Tibial artery (tissue), 4 donors: ENCODE measurements around the gene SLC35E2B.
"Not testable (repeated sequence)": the region's sequence is repeated elsewhere in the genome, so short reads cannot be mapped to it uniquely, and the experiment has no call there.

Experiments
- DNase-seq, 2 donors: peaks; one replicate each; pipeline ENCODE4 v3.0.0-alpha.2; 2019
- H3K27ac ChIP-seq, 2 donors: fragments of 200-600 bp; sonication (generic) in 1 of 2; 1 replicate in 1 of 2; 2 replicates in 1 of 2; pipeline ENCODE4 v1.5.1; 2018 to 2019; ENCODE audit warnings: mild to moderate bottlenecking in 1 of 2
- H3K27me3 ChIP-seq, 2 donors: fragments of 200-600 bp; sonication (generic) in 1 of 2; one replicate each; pipeline versions ENCODE4 v1.5.1 to v1.6.0; 2016 to 2019
- H3K36me3 ChIP-seq, 3 donors: fragments of 200-600 bp; sonication (generic) in 2 of 3; one replicate each; pipeline ENCODE4 v1.5.1; 2016 to 2019; ENCODE audit warnings: mild to moderate bottlenecking in 2 of 3
- H3K4me1 ChIP-seq, 4 donors: fragments of 200-600 bp; sonication (generic) in 2 of 4; 1 replicate in 3 of 4; 2 replicates in 1 of 4; pipeline ENCODE4 v1.5.1; 2016 to 2019
- H3K4me3 ChIP-seq, 2 donors: fragments of 200-600 bp; sonication (generic) in 1 of 2; 1 replicate in 1 of 2; 2 replicates in 1 of 2; pipeline ENCODE4 v1.5.1; 2018 to 2019; ENCODE audit warnings: mild to moderate bottlenecking in 2 of 2
- H3K9me3 ChIP-seq, 3 donors: fragments of 200-600 bp; sonication (generic) in 1 of 3; one replicate each; pipeline ENCODE4 v1.5.1; 2016 to 2019
- intact Hi-C: fragments of 100-400 bp; cut with DNase I; formaldehyde crosslinking; loops from one replicate; pipeline ENCODE4 v1.15.0; 2023; ENCODE audit warnings: low total_unique reads
- TF ChIP-seq, protein P1 (sequence below), 2 experiments: fragments of 200-600 bp in 1 of 2; fragments of 450-650 bp in 1 of 2; IDR thresholded peaks; one replicate each; pipeline ENCODE4 v1.5.1; 2017 to 2019; ENCODE audit warnings: antibody characterized with exemption in 2 of 2, mild to moderate bottlenecking in 1 of 2, moderate library complexity in 1 of 2

Gene SLC35E2B

DNA sequence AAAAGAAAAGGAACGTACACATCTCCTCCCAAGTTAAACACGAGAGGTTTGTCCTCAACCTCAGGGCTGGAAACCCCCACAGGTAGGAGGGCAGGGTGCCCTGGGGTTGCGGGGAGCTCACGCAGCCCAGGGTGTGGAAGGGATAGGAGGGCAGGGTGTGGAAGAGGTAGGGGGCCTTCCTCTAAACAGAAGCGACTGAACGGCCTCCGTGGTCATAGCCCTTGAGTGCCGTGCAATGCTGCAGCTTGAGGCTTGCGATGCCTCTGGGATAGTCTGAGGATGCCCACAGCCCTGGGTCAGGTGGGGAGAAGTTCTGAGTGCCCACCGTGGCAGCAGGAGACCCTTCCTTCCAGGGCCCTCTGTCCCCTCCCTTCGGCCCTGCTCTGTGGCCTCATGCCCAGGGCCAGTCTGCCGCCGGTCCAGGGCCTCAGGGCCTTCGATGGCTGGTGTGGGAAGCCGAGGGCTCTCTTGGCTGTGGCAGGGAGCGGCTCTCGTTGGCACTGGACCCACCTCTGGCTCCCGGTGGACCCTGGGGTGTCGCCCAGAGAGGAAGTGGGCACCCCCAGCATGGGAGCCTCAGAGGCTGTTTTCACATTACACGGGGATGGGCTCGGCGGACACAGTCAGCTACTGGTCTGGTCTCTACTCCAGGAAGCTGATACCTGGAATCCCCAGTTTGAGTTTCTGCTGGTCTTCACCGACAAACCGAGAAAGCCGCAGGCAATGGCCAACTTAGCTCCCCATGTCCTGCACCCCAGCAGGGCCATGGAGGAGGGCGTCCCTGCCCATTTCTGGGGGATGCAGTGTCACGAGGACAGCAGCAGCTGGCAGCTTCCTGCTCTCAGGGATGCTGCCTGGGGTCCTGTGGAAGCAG is 27.4 kb downstream of the SLC35E2B start:
- no peaks in the 10 kb centered on the region for H3K4me1 ChIP-seq
- no peak overlapping the region for H3K4me3 ChIP-seq
- H3K9me3 ChIP-seq: no peaks in the 10 kb centered on the region
- intact Hi-C loops: no loop called here
- no peak overlapping the region for H3K27ac ChIP-seq
- DNase-seq: peak in 1 of 2 donors; percentile 63
- TF ChIP-seq, protein P1, sequence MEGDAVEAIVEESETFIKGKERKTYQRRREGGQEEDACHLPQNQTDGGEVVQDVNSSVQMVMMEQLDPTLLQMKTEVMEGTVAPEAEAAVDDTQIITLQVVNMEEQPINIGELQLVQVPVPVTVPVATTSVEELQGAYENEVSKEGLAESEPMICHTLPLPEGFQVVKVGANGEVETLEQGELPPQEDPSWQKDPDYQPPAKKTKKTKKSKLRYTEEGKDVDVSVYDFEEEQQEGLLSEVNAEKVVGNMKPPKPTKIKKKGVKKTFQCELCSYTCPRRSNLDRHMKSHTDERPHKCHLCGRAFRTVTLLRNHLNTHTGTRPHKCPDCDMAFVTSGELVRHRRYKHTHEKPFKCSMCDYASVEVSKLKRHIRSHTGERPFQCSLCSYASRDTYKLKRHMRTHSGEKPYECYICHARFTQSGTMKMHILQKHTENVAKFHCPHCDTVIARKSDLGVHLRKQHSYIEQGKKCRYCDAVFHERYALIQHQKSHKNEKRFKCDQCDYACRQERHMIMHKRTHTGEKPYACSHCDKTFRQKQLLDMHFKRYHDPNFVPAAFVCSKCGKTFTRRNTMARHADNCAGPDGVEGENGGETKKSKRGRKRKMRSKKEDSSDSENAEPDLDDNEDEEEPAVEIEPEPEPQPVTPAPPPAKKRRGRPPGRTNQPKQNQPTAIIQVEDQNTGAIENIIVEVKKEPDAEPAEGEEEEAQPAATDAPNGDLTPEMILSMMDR (IDR thresholded peaks at IDR 0.05): no peak
- peaks cover 33 to 72% (median 38%) of the 10 kb centered on the region in 3 donors for H3K36me3 ChIP-seq
- H3K27me3 ChIP-seq: no peaks in the 10 kb centered on the region

DNA sequence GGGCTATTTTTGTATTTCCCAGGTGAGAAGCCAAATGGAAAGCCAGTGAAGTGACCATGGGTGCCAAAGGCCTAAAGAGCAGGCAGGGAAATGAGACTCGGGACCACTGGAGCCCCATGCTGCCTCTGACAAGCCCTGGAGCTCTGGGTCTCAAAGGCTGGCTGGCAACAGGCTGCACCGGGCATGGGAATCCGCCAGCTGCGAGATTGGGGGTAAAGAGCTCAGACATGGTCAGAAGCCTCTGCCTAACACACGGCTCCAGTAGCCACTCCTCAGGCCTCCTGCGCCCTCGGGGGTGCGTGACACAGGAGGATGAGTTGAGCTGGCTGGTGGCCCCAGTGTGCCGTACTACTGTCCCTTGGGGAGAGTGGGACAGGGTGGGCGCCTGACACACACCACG is 28.3 kb downstream of the SLC35E2B start:
- peaks cover 27 to 63% (median 29%) of the 10 kb centered on the region in 3 donors for H3K36me3 ChIP-seq
- H3K4me3 ChIP-seq, H3K27me3 ChIP-seq, H3K27ac ChIP-seq, H3K4me1 ChIP-seq, DNase-seq, H3K9me3 ChIP-seq, intact Hi-C loops: not testable (repeated sequence)

DNA sequence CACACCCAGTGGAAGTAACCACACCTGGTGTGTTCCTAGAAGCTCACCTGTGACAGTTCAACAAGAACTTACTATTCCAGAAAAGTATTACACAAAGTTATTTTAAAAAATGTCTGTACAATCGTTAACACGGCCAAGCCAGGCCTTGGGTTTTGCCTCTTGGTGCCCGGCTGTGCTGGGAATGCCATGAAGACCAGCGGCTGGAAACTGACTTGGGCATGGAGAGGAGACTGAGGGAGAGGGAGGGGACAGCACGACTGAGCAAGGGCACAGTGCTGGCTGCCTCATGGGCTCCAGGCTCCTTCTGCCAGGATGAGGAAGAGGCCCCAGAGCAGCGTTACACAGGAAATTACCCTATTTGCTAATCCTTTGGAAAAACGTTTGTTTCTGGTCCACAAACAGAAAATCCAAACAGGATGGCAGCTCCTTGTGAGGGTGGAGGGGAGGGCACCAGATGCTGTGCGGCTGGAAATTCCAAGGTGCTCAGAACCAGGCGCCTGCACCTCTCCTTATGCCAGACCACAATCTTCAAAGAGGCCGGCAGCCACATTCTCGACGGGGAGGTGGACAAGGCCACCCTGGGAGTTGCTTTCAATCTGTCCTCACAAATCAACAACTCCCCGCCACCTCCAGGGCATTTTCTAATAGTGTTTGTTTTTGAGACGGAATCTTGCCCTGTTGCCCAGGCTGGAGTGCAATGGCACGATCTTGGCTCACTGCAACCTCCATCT is 29.6 kb downstream of the SLC35E2B start:
- H3K36me3 ChIP-seq: peaks cover 19 to 51% (median 24%) of the 10 kb centered on the region in 3 donors
- H3K27ac ChIP-seq, H3K9me3 ChIP-seq, H3K4me3 ChIP-seq, intact Hi-C loops, H3K27me3 ChIP-seq, H3K4me1 ChIP-seq: not testable (repeated sequence)
- peak; percentile 25 to 26 for DNase-seq

DNA sequence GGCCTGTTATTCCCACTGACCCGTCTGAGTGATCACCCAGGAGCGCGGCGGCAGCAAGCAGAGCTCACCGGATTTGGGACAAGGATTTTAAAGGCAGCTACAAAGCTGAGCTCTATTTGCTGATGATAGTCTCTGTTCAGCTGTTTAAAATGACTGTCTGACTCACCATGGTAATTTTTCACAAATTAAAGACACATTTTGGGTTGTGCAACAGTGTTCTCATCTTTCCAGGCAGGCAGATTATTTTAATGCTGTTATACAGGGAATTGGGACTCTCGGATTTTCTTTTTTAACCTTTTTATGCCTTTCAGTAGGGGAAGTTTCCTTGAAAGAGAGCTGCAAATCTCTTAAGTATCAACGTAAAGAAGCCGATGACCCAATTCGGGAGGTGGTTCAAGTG is 30.2 kb downstream of the SLC35E2B start:
- H3K27ac ChIP-seq, H3K4me3 ChIP-seq, DNase-seq, H3K9me3 ChIP-seq, H3K4me1 ChIP-seq, intact Hi-C loops, H3K27me3 ChIP-seq: not testable (repeated sequence)
- H3K36me3 ChIP-seq: peaks cover 19 to 45% (median 22%) of the 10 kb centered on the region in 3 donors

DNA sequence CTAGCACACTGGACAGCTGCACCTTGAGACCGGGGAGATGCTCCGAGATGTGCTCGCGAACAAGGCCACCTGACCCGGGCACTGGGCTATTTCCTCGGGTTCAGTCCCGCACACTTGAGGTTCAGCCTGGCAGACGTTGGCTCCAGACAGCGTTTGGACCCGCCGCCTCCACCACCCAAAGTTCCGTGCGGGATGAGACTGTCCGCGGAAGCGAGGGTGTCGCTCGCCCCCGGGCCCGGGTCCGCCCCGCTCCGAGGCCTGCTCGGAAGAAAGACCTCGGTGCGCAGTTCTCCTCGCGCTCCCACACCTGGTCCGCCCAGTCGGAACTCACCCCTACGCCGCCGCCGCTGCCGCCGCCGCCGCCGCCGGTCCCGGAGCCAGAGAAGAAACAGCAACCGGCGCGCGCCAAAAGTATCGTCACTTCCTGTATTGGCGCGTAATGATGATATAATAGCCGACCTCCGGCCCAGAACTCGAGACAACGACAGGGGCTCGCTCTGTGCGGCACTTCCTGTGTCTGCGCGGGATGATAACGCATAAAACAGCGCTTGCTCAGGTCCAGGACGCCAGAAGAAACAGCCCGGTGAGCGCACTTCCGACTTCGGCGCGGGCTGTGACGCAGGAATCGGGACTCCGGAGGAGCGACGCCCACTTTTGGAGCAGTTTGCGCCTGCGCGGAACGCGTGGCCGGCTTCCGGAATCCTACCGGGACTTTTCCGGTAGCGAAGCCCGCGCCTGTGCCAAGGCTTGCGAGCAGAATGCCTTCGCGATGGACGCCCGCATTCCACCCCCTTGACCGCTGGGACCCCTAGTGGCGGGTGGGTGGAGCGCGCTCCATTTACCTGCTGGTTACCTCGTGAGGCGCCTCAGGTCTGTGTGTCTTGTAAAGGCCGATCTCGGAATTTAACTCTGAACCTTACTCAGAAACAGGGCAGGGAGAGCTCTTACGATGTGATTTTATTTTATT is 33.7 kb downstream of the SLC35E2B start, which contains the start of gene CDK11B:
Gene CDK11B, minus strand, starts transcription at position 422 of the 967 bp plus-strand sequence. CDS start 1,519 bp downstream, outside the sequence.
- H3K4me1 ChIP-seq: peaks cover 0 to 20% (median 8%) of the 10 kb centered on the region in 4 donors
- peak; percentile 86 to 97 for DNase-seq
- not testable (repeated sequence) for H3K9me3 ChIP-seq, H3K27me3 ChIP-seq
- peak within 1 kb of the TSS; percentile 88 to 89 for H3K27ac ChIP-seq
- H3K4me3 ChIP-seq: peak within 1 kb of the TSS; percentile 61 to 62
- peaks cover 29 to 43% (median 32%) of the 10 kb centered on the region in 3 donors for H3K36me3 ChIP-seq
- intact Hi-C loops: loop anchor here (5.0 kb wide), 1 partner anchor 63 kb away; the partner anchor contains the start of gene CDK11A

DNA sequence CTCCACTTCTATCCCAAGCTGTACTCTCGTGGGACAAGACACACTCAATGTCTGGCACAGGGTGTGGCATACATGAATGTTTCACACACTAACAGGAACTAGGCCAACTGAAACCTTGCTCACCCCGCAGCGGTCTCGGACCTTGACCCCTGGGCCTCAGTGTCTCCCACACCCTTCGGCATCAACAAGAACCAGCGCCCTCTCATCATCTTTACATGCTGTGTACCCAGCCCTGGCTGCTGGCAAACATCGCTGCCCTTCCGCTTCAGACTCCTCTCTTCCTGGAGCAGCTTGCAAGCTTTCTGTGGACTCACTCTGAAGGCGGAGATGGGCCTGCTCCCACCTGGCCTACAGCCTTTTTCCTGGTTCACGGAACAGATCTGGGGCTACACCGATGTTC is 44.3 kb downstream of the SLC35E2B start:
- H3K4me3 ChIP-seq, H3K27ac ChIP-seq, H3K9me3 ChIP-seq, H3K27me3 ChIP-seq, H3K4me1 ChIP-seq, intact Hi-C loops: not testable (repeated sequence)
- peak in 1 of 2 donors; percentile 43 for DNase-seq
- peaks cover 56 to 82% (median 59%) of the 10 kb centered on the region in 3 donors for H3K36me3 ChIP-seq

DNA sequence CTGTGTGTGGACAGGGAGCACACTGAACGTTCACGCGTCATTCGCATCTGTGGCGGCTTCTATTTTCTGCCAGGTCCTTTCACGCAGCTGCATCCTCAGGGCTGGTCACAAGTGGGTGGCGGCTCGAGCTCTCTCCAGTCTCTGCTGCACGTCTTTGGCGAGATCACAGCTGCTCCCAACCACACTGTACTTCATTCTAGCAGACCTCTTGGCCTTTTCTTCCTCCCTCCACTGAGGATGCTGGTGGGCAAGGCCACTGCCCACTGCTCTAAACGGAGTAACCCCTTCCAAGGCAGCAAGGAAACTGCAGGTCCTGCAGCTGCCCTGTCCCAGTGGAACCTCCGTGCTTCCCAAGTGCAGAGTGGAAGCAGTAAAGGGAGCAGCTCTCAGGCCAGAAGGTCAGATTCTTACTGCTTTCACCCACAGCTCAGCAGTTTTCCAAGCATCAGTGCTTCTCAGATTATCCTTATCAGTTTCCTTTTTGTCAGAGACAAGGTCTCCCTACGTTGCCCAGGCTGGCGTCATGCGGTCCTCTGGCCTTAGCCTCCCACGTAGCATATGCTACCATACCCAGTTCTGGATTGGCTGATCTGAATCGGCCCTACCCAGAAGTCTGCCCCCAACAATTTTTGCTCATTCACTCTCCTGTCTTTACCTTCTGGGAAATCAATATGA is 44.9 kb downstream of the SLC35E2B start:
- H3K27ac ChIP-seq, intact Hi-C loops, H3K9me3 ChIP-seq, H3K4me3 ChIP-seq, H3K27me3 ChIP-seq, H3K4me1 ChIP-seq: not testable (repeated sequence)
- peak in 1 of 2 donors; percentile 27 for DNase-seq
- H3K36me3 ChIP-seq: peaks cover 53 to 78% (median 54%) of the 10 kb centered on the region in 3 donors

DNA sequence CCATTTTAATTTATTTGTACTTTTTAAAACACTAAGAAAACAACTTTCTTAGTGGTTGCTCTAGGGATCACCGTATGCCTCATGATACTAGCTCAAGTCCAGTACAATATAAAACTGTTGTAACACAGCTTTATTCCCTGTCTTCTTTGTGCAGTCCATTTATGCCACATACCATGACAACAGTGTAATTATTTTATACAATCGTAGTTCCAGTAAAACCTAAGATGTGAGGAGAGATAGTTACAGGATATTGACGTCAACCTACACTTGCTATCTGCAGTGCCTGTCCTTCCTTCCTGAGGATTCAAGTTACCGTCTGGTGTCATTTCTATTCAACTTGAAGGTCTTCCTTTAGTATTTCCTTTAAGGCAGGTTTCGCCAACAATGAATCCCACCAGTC is 46.3 kb downstream of the SLC35E2B start:
- peaks cover 41 to 69% (median 42%) of the 10 kb centered on the region in 3 donors for H3K36me3 ChIP-seq
- H3K27ac ChIP-seq, H3K4me1 ChIP-seq, H3K4me3 ChIP-seq, H3K27me3 ChIP-seq, intact Hi-C loops, H3K9me3 ChIP-seq, DNase-seq: not testable (repeated sequence)

DNA sequence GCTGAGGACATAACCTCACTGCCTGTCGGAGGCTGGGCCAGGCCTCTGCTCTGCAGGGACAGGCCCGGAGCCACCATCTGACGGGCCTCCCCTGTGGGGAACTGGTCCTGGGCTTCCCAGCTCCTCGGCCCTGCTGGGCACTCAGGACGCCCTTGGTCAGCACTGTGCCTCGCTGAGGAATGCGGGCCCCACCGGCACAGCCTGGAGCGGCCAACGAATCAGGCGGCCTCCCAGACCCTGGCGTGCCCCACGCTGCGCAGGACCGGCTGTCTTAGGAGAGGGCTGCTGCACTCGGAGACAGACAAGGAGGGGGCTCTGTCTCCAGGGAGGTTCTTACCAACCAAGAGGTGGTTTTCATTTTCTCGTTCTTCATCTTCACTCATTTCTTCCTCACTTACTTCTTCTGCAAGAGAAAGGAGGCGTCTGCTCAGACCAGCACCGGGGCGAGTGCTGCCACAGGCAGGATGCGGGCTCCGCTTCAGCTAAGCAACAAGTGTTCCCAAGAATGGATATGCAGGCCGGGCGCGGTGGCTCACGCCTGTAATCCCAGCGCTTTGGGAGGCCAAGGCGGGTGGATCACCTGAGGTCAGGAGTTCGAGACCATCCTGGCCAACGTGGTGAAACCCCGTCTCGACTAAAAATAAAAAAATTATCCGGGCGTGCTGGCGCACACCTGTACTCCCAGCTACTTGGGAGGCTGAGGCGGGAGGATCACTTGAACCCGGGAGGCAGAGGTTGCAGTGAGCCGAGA is 51.7 kb downstream of the SLC35E2B start:
- H3K27ac ChIP-seq, H3K4me3 ChIP-seq, intact Hi-C loops, H3K27me3 ChIP-seq, H3K4me1 ChIP-seq, H3K9me3 ChIP-seq: not testable (repeated sequence)
- DNase-seq: peak in 1 of 2 donors; percentile 24
- peaks cover 19 to 67% (median 25%) of the 10 kb centered on the region in 3 donors for H3K36me3 ChIP-seq

DNA sequence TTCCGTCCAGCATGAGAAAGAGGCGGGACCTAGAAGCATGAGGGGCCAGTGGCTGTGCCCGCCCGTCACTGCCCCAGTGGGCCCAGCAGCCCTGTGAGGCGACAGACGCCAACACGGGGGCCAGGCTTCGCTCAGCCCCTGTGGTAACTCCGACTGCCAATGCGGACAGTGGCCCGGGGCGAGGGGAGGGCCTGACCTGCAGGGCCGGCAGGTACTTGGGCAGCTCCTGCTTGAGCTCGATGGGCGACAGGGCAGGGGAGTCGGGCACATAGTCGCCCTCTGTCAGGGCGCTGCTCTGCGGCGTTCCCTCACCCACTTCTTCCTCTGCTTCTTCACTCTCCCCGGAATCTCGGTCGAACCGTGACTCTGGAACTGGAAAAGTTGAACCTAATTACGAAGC is 52.5 kb downstream of the SLC35E2B start:
- H3K36me3 ChIP-seq: peaks cover 19 to 63% (median 25%) of the 10 kb centered on the region in 3 donors
- intact Hi-C loops, H3K27me3 ChIP-seq, H3K4me1 ChIP-seq, H3K9me3 ChIP-seq, H3K27ac ChIP-seq, H3K4me3 ChIP-seq: not testable (repeated sequence)
- peak in 1 of 2 donors; percentile 43 for DNase-seq

DNA sequence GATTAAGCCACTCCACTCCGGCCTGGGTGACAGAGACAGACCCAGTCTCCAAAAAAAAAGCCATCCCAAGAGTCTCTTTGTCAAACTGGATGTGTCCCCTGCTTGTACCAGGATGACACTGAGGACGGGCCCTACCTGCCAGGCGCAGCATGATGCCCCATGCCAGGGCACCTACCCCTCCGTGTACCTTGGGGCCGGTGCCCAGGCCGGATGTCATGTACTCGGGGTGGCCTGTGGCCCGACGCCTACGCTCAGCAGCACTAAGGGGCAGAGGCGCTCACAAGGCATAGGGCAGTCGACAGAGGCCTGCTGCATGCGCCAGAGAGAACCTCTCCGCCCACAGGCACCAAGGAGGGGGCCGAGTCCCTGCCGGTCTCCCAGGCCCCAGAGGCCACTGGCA is 53.2 kb downstream of the SLC35E2B start:
- H3K36me3 ChIP-seq: peaks cover 19 to 58% (median 25%) of the 10 kb centered on the region in 3 donors
- H3K9me3 ChIP-seq, H3K27me3 ChIP-seq, intact Hi-C loops, H3K27ac ChIP-seq, H3K4me1 ChIP-seq, H3K4me3 ChIP-seq: not testable (repeated sequence)
- peak in 1 of 2 donors; percentile 59 for DNase-seq
